ENCODE data around the gene CDK2AP2. TPM values are rescaled to one million over a fixed set of nuclear protein-coding genes. Genes with fewer than 3 reads are reported as not detected.
"Not testable (repeated sequence)": the region's sequence is repeated elsewhere in the genome, so short reads cannot be mapped to it uniquely, and the experiment has no call there.

The CDK2AP2 gene
- total RNA-seq, 1 donor from 2014 or later = 45.0 TPM

DNA sequence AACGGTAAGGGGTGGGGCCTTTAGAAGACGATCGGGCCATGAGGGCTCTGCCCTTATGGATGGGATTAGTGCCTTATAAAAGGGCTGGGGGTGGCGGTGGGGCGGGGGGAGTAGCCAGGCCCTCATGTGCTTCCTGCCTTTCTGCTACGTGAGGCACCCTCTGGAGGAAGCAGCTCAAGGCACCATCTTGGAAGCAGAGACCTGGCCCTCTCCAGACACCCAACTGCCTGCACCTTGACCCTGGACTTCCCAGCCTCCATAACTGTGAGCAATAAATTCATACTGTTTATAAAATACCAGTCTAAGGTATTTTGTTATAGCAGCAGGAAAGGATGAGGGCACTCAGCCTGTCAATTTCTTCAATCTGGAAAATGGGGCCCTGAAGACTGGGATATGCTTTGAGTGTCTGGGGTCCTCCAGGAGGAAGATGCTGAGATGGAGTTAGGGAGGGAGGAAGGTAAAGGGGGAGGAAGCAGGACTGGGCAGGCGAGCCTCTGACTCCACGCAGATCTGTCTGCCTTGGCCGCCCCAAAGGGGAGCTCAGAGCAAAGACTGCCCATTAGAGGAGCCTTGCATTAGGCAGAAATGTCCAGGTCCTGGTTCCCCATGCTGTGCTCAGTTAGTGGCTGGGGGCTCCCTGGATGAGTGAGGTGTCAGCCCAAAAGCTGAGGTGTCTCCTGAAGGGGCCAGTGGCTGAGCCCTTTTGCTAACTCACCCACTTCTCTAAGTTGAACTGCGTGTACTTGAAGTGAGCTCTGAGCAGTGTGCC lies 10.0 kb upstream of the CDK2AP2 start:
- H3K4me2 ChIP-seq (ENCODE audit: low read length) = no peak overlapping the region
- Mint-ChIP-seq H3K4me1 (ENCODE audit: low read depth, unreplicated experiment) (no peaks in the 10 kb centered on the region), H3K36me3 (ENCODE audit: low read depth, unreplicated experiment) (peaks cover 1% of the 10 kb centered on the region), H3K27me3 (ENCODE audit: low read depth, unreplicated experiment) (peaks cover 22% of the 10 kb centered on the region), H3K9me3 (ENCODE audit: unreplicated experiment) (no peaks in the 10 kb centered on the region), H3K27ac (ENCODE audit: unreplicated experiment) (no peak overlapping the region), H3K4me3 (ENCODE audit: unreplicated experiment) (no peak overlapping the region)
- no peaks in the 10 kb centered on the region for H3K9me3 ChIP-seq (ENCODE audit: insufficient read depth, low read depth, low read length)
- H2AFZ ChIP-seq (ENCODE audit: low read depth, low read length) = no peak overlapping the region
- no peak overlapping the region for H3K27ac ChIP-seq (ENCODE audit: low read depth, low read length)
- peaks cover 8% of the 10 kb centered on the region for H3K27me3 ChIP-seq (ENCODE audit: insufficient read depth, low read length)
- TF ChIP-seq EZH2 (IDR thresholded peaks at IDR 0.05; ENCODE audit: insufficient read depth, low read length) = no peak
- TF ChIP-seq, protein P1, sequence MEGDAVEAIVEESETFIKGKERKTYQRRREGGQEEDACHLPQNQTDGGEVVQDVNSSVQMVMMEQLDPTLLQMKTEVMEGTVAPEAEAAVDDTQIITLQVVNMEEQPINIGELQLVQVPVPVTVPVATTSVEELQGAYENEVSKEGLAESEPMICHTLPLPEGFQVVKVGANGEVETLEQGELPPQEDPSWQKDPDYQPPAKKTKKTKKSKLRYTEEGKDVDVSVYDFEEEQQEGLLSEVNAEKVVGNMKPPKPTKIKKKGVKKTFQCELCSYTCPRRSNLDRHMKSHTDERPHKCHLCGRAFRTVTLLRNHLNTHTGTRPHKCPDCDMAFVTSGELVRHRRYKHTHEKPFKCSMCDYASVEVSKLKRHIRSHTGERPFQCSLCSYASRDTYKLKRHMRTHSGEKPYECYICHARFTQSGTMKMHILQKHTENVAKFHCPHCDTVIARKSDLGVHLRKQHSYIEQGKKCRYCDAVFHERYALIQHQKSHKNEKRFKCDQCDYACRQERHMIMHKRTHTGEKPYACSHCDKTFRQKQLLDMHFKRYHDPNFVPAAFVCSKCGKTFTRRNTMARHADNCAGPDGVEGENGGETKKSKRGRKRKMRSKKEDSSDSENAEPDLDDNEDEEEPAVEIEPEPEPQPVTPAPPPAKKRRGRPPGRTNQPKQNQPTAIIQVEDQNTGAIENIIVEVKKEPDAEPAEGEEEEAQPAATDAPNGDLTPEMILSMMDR (IDR thresholded peaks at IDR 0.05; ENCODE audit: insufficient read depth, low read depth, low read length) = no peak
- DNase-seq (ENCODE audit: low read depth) (no peak), FAIRE-seq (no peak)
- no peak overlapping the region for H3K4me3 ChIP-seq (ENCODE audit: insufficient read depth, low read depth, low read length)
- H3K4me1 ChIP-seq (ENCODE audit: insufficient read depth, low read length) = no peaks in the 10 kb centered on the region
- no peak overlapping the region for H3K9ac ChIP-seq (ENCODE audit: low read length)
- no peaks in the 10 kb centered on the region for H4K20me1 ChIP-seq (ENCODE audit: insufficient read depth, low read length)
- H3K36me3 ChIP-seq (ENCODE audit: insufficient read depth, low read length) = no peaks in the 10 kb centered on the region
- H3K79me2 ChIP-seq (ENCODE audit: insufficient read depth, low read length) = no peaks in the 10 kb centered on the region

DNA sequence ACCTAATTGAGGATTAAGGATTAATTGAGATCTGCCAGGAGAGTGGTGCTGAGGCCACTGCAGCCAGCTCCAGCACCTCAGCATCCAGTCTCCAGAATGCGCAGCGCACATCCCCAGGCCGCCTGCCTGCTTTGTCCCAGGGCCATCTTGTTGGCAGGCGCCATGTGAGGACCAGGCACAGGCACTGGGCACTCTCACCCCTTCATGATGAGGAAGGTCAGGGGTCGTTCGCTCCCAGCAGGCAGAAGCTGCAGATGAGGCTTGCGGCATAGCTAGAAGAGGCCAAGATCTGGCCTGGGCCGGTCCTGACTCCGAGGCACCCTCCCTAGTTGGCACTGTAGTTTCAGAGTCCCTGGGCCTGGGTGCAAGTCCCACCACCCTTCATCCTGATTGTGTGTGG lies 8.8 kb upstream of the CDK2AP2 start:
- Histone ChIP-seq H4K20me1 (ENCODE audit: insufficient read depth, low read length) (no peaks in the 10 kb centered on the region), H3K9ac (ENCODE audit: low read length) (no peak overlapping the region), H3K4me1 (ENCODE audit: insufficient read depth, low read length) (no peaks in the 10 kb centered on the region), H3K36me3 (ENCODE audit: insufficient read depth, low read length) (no peaks in the 10 kb centered on the region), H3K27me3 (ENCODE audit: insufficient read depth, low read length) (peaks cover 8% of the 10 kb centered on the region), H3K9me3 (ENCODE audit: insufficient read depth, low read depth, low read length) (no peaks in the 10 kb centered on the region), H3K4me2 (ENCODE audit: low read length) (no peak overlapping the region), H3K4me3 (ENCODE audit: insufficient read depth, low read depth, low read length) (no peak overlapping the region), H2AFZ (ENCODE audit: low read depth, low read length) (no peak overlapping the region), H3K27ac (ENCODE audit: low read depth, low read length) (no peak overlapping the region), H3K79me2 (ENCODE audit: insufficient read depth, low read length) (no peaks in the 10 kb centered on the region)
- no peak for TF ChIP-seq EZH2 (IDR thresholded peaks at IDR 0.05; ENCODE audit: insufficient read depth, low read length)
- TF ChIP-seq, protein P1 (IDR thresholded peaks at IDR 0.05; ENCODE audit: insufficient read depth, low read depth, low read length) = no peak
- no peaks in the 10 kb centered on the region for H3K4me1 Mint-ChIP-seq (ENCODE audit: low read depth, unreplicated experiment)
- no peak overlapping the region for H3K4me3 Mint-ChIP-seq (ENCODE audit: unreplicated experiment)
- no peaks in the 10 kb centered on the region for H3K9me3 Mint-ChIP-seq (ENCODE audit: unreplicated experiment)
- FAIRE-seq (no peak), DNase-seq (ENCODE audit: low read depth) (no peak)
- no peak overlapping the region for H3K27ac Mint-ChIP-seq (ENCODE audit: unreplicated experiment)
- H3K27me3 Mint-ChIP-seq (ENCODE audit: low read depth, unreplicated experiment) = peaks cover 18% of the 10 kb centered on the region
- peaks cover 1% of the 10 kb centered on the region for H3K36me3 Mint-ChIP-seq (ENCODE audit: low read depth, unreplicated experiment)

DNA sequence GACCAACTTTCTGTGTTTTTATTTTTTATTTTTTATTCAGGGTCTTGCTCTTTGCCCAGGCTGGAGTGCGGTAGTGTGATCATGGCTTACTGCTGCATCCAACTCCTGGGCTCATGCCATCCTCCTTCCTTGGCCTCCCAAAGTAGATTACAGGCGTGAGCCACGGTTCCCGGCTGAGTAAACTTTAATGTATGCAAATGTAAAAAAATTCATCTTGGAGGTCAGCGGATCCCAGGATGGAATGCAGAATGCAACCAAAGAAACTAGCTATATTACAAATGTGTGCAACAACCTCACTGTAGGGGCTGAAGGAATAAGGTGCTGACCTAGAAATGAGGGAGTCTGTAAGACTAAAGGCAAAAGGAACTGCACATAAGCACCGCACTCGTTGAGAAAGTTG lies 6.2 kb upstream of the CDK2AP2 start:
- H3K36me3 Mint-ChIP-seq (ENCODE audit: low read depth, unreplicated experiment) = no peaks in the 10 kb centered on the region
- Histone ChIP-seq H2AFZ (ENCODE audit: low read depth, low read length) (no peak overlapping the region), H3K27me3 (ENCODE audit: insufficient read depth, low read length) (peaks cover 3% of the 10 kb centered on the region), H3K27ac (ENCODE audit: low read depth, low read length) (no peak overlapping the region), H3K36me3 (ENCODE audit: insufficient read depth, low read length) (no peaks in the 10 kb centered on the region), H3K4me3 (ENCODE audit: insufficient read depth, low read depth, low read length) (no peak overlapping the region), H3K4me1 (ENCODE audit: insufficient read depth, low read length) (peaks cover under 1% of the 10 kb centered on the region), H3K4me2 (ENCODE audit: low read length) (no peak overlapping the region), H4K20me1 (ENCODE audit: insufficient read depth, low read length) (no peaks in the 10 kb centered on the region), H3K9ac (ENCODE audit: low read length) (no peak overlapping the region), H3K9me3 (ENCODE audit: insufficient read depth, low read depth, low read length) (no peaks in the 10 kb centered on the region), H3K79me2 (ENCODE audit: insufficient read depth, low read length) (no peaks in the 10 kb centered on the region)
- TF ChIP-seq, protein P1 (IDR thresholded peaks at IDR 0.05; ENCODE audit: insufficient read depth, low read depth, low read length) = no peak
- no peak for TF ChIP-seq EZH2 (IDR thresholded peaks at IDR 0.05; ENCODE audit: insufficient read depth, low read length)
- FAIRE-seq (no peak), DNase-seq (ENCODE audit: low read depth) (no peak)
- H3K4me1 Mint-ChIP-seq (ENCODE audit: low read depth, unreplicated experiment) = peaks cover 3% of the 10 kb centered on the region
- no peak overlapping the region for H3K27ac Mint-ChIP-seq (ENCODE audit: unreplicated experiment)
- H3K4me3 Mint-ChIP-seq (ENCODE audit: unreplicated experiment) = no peak overlapping the region
- no peaks in the 10 kb centered on the region for H3K9me3 Mint-ChIP-seq (ENCODE audit: unreplicated experiment)
- peaks cover 25% of the 10 kb centered on the region for H3K27me3 Mint-ChIP-seq (ENCODE audit: low read depth, unreplicated experiment)

DNA sequence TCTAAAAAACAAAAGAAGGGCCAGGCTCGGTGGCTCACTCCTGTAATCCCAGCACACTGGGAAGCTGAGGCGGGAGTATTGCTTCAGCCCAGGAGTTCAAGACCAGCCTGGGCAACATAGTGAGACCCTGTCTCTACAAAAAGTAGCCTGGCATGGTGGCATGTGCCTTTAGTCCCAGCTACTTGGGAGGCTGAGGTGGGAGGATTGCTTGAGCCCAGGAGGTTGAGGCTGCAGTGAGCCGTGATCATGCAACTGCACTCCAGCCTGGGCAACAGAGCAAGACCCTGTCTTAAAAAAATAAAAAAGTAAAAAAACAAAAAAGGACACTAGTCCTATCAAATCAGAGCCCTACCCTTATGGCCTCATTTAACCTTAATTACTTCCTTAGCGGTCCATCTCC lies 3.6 kb upstream of the CDK2AP2 start:
- H3K9me3 Mint-ChIP-seq (ENCODE audit: unreplicated experiment); H3K4me3 ChIP-seq (ENCODE audit: insufficient read depth, low read depth, low read length); H3K4me3 Mint-ChIP-seq (ENCODE audit: unreplicated experiment); FAIRE-seq; H3K4me1 Mint-ChIP-seq (ENCODE audit: low read depth, unreplicated experiment); H2AFZ ChIP-seq (ENCODE audit: low read depth, low read length); H3K27me3 ChIP-seq (ENCODE audit: insufficient read depth, low read length); H3K36me3 Mint-ChIP-seq (ENCODE audit: low read depth, unreplicated experiment); H3K36me3 ChIP-seq (ENCODE audit: insufficient read depth, low read length); H3K27ac ChIP-seq (ENCODE audit: low read depth, low read length); DNase-seq (ENCODE audit: low read depth); H3K9ac ChIP-seq (ENCODE audit: low read length); H3K4me2 ChIP-seq (ENCODE audit: low read length); H3K27ac Mint-ChIP-seq (ENCODE audit: unreplicated experiment); H3K9me3 ChIP-seq (ENCODE audit: insufficient read depth, low read depth, low read length): not testable (repeated sequence)
- peaks cover 11% of the 10 kb centered on the region for H3K79me2 ChIP-seq (ENCODE audit: insufficient read depth, low read length)
- peaks cover 22% of the 10 kb centered on the region for H3K27me3 Mint-ChIP-seq (ENCODE audit: low read depth, unreplicated experiment)
- peaks cover 12% of the 10 kb centered on the region for H4K20me1 ChIP-seq (ENCODE audit: insufficient read depth, low read length)
- peaks cover 18% of the 10 kb centered on the region for H3K4me1 ChIP-seq (ENCODE audit: insufficient read depth, low read length)

Measured in astrocyte (in vitro differentiated cells and primary cell).